ENCODE results near the gene RTP2.

RTP2 gene

GRCh38 chr3:187665764-187666402 lies 36.5 kb downstream of the RTP2 start:
- DNase-seq = no peak

DNA sequence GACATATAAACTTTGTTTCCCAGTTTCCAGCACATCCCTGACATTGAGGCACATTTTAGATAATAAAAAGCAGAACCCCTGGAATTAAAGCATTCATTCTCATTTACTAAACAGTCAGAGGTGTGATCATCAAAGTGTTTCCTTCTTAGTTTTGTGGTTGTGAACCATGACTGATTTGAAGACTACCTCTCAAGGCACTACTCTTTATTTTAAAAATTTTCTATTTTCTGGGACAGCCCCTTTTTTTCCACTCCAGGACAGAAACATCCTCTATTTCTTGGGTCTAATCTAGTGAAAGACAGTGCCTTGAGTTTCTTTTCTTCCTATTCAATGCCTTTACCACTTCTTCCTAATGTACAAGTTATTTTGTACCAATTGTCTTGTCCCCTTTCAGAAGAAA lies 37.3 kb downstream of the RTP2 start:
- DNase-seq = no peak

DNA sequence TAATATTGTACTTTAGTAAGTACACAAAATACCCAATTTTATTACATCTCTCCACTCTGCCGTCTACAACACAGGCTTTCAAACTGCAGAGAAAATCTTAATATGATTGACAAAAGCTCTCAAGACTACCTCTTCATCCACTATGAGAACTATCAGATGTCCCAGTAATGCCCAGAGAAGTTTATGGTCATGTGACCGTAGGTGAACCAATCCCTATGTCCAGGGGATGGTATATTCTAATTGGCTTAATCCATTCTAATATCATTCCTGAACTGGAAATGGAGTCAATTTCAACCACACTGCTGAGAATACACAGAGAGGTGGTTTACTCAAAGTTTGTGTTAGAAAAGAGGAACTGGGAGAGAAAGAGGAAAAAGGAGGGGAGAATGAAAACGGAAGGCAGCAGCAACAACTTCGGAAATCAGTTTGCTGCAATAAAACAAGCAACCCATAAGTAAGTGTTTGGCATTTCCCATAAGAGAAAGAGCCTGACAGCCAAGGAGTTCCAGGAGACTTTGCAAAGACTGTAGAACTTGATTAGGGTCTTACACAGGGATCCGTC lies 39.4 kb downstream of the RTP2 start:
- DNase-seq = no peak

DNA sequence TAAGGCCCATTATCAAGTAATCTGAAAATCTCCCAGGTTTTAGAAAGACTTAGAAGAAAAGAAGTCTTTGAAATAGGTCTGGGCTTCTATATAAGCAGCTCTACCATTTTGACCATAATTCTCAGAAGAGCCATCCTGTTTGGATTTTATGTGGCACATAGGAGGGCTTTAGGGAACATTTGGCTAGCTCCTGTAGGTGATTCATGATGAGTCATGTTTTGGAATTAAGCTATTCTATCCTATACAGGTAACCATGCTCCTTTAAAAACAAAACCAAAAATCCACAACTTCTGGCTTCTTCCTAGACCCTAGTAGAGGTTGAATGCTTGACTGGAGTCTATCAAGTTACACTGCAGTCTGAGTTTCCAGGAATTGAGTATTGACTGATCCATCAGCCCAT lies 41.1 kb downstream of the RTP2 start:
- DNase-seq = no peak

DNA sequence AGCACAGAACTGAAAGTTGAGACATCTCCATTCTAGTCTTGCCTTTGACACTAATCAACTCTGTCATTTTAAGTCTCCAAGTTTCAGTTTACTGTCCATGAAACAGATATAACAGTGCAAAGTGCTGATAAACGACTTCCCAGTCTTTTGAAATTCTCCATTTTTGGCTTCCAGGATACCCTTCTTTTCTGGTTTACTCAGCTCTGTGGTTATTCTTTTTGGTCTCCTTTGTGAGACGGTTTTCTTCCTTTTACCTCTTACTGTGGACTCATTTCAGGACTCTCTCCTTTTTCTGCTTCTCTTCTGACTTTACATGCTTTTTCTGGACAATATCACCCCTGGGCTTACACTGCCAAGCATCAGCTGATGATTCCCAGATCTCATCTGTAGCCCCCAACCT lies 51.1 kb downstream of the RTP2 start:
- DNase-seq = no peak
